Fibroblast of mammary gland (primary cell): ENCODE data around the gene NME7.

Experiments
- DNase-seq: peaks from one replicate; pipeline ENCODE4 v3.0.0-alpha.2; 2010; ENCODE audit warnings: low read depth
- H3K4me3 ChIP-seq: 2 replicates; pipeline ENCODE4 v1.5.1; 2011; ENCODE audit warnings: low read depth, mild to moderate bottlenecking, low read length, moderate library complexity; ENCODE audit not compliant: control insufficient read depth
- TF ChIP-seq, protein P1 (sequence below): conservative IDR thresholded peaks from 2 replicates; pipeline ENCODE4 v1.5.1; 2011; ENCODE audit warnings: low read depth, low read length, inconsistent platforms; ENCODE audit not compliant: control insufficient read depth, insufficient read depth

NME7 gene

GRCh38 chr1:169103480-169103893, 264.1 kb downstream of the NME7 start:
- TF ChIP-seq, protein P1, sequence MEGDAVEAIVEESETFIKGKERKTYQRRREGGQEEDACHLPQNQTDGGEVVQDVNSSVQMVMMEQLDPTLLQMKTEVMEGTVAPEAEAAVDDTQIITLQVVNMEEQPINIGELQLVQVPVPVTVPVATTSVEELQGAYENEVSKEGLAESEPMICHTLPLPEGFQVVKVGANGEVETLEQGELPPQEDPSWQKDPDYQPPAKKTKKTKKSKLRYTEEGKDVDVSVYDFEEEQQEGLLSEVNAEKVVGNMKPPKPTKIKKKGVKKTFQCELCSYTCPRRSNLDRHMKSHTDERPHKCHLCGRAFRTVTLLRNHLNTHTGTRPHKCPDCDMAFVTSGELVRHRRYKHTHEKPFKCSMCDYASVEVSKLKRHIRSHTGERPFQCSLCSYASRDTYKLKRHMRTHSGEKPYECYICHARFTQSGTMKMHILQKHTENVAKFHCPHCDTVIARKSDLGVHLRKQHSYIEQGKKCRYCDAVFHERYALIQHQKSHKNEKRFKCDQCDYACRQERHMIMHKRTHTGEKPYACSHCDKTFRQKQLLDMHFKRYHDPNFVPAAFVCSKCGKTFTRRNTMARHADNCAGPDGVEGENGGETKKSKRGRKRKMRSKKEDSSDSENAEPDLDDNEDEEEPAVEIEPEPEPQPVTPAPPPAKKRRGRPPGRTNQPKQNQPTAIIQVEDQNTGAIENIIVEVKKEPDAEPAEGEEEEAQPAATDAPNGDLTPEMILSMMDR, result no peak
- DNase-seq, result no peak

GRCh38 chr1:169103002-169103401, 264.6 kb downstream of the NME7 start:
- H3K4me3 ChIP-seq, result no peak overlapping the region
- TF ChIP-seq, protein P1, result no peak
- DNase-seq, result no peak

More at GRCh38 chr1:169103480-169103893, 264.1 kb downstream of the NME7 start:
- no peak overlapping the region for H3K4me3 ChIP-seq

- TF ChIP-seq, protein P1, result no peak
- DNase-seq, result peak; percentile 65
- H3K4me3 ChIP-seq, result no peak overlapping the region
Measured at GRCh38 chr1:169102567-169102966, 265.0 kb downstream of the NME7 start.

DNA sequence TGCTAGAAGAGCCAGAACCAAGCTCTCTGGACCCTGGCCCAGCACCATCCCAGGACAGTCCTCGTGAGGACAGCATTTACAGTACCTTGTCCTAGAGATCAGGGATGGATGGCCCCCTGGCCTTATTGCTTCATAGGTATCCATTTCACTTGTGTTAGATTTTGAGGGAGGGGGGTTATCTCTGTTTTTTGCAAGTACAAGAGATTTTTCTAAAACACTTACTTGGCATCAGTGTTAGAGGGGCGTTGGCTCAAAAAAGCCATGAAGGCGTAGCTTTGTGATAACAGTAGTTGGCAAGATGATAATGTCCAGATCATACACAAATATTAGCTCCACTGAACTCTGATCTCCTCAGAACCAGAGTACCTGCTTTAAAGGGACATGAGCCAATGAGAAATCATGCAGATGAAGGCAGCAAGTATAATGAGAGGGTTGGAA, 266.9 kb downstream of the NME7 start:
- no peak for DNase-seq
- TF ChIP-seq, protein P1, result no peak
- H3K4me3 ChIP-seq, result no peak overlapping the region

- H3K4me3 ChIP-seq, result no peak overlapping the region
- TF ChIP-seq, protein P1, result no peak
- no peak for DNase-seq
Measured at GRCh38 chr1:169100208-169100607, 267.4 kb downstream of the NME7 start.

- TF ChIP-seq, protein P1, result no peak
- no peak for DNase-seq
- H3K4me3 ChIP-seq, result no peak overlapping the region
Measured at GRCh38 chr1:169099561-169099960, 268.0 kb downstream of the NME7 start.

GRCh38 chr1:169098380-169098779, 269.2 kb downstream of the NME7 start:
- no peak for DNase-seq
- TF ChIP-seq, protein P1, result no peak
- H3K4me3 ChIP-seq, result no peak overlapping the region
